Astrocyte (in vitro differentiated cells and primary cell): ENCODE measurements around the gene ACSBG1. TPM values are rescaled to one million over a fixed set of nuclear protein-coding genes. Genes with fewer than 3 reads are reported as not detected.
"Not testable (repeated sequence)": the region's sequence is repeated elsewhere in the genome, so short reads cannot be mapped to it uniquely, and the experiment has no call there.

Source experiments
- DNase-seq: peaks from one replicate; pipeline ENCODE4 v3.0.0-alpha.2; 2010; ENCODE audit warnings: low read depth
- FAIRE-seq: peaks from 2 replicates; lab custom pipeline; 2011; peaks lifted over from hg19 to GRCh38; lab: Jason Lieb, UNC
- H2AFZ ChIP-seq: 2 replicates; pipeline ENCODE4 v1.6.0; 2012; ENCODE audit warnings: low read depth, low read length, inconsistent platforms
- H3K27ac ChIP-seq: 2 replicates; pipeline ENCODE4 v1.5.1; 2011; ENCODE audit warnings: low read depth, low read length, inconsistent platforms
- H3K27me3 ChIP-seq: 2 replicates; pipeline ENCODE4 v1.6.0; 2011; ENCODE audit warnings: low read length, inconsistent platforms; ENCODE audit not compliant: insufficient read depth
- H3K36me3 ChIP-seq: 2 replicates; pipeline ENCODE4 v1.5.1; 2011; ENCODE audit warnings: low read length, inconsistent platforms; ENCODE audit not compliant: insufficient read depth
- H3K4me1 ChIP-seq: 2 replicates; pipeline ENCODE4 v1.5.1; 2011; ENCODE audit warnings: low read length, inconsistent platforms; ENCODE audit not compliant: insufficient read depth
- H3K4me2 ChIP-seq: 2 replicates; pipeline ENCODE4 v1.6.0; 2012; ENCODE audit warnings: low read length, inconsistent platforms
- H3K4me3 ChIP-seq: 2 replicates; pipeline ENCODE4 v1.5.1; 2011; ENCODE audit warnings: low read depth, mild to moderate bottlenecking, low read length, inconsistent platforms; ENCODE audit not compliant: insufficient read depth
- H3K79me2 ChIP-seq: 2 replicates; pipeline ENCODE4 v1.6.0; 2012; ENCODE audit warnings: mild to moderate bottlenecking, low read length, inconsistent platforms; ENCODE audit not compliant: insufficient read depth
- H3K9ac ChIP-seq: 2 replicates; pipeline ENCODE4 v1.6.0; 2012; ENCODE audit warnings: mild to moderate bottlenecking, low read length, inconsistent platforms
- H3K9me3 ChIP-seq: 2 replicates; pipeline ENCODE4 v1.5.1; 2012; ENCODE audit warnings: low read depth, mild to moderate bottlenecking, low read length, inconsistent platforms; ENCODE audit not compliant: insufficient read depth
- H4K20me1 ChIP-seq: 2 replicates; pipeline ENCODE4 v1.6.0; 2012; ENCODE audit warnings: low read length, inconsistent platforms; ENCODE audit not compliant: insufficient read depth
- H3K27ac Mint-ChIP-seq: one replicate; pipeline ENCODE4 v1.8.0; 2021; ENCODE audit warnings: mild to moderate bottlenecking, mixed read lengths; ENCODE audit not compliant: unreplicated experiment
- H3K27me3 Mint-ChIP-seq: one replicate; pipeline ENCODE4 v1.8.0; 2021; ENCODE audit warnings: low read depth, mixed read lengths; ENCODE audit not compliant: unreplicated experiment
- H3K36me3 Mint-ChIP-seq: one replicate; pipeline ENCODE4 v1.8.0; 2021; ENCODE audit warnings: low read depth, mixed read lengths; ENCODE audit not compliant: unreplicated experiment
- H3K4me1 Mint-ChIP-seq: one replicate; pipeline ENCODE4 v1.8.0; 2021; ENCODE audit warnings: low read depth, mixed read lengths; ENCODE audit not compliant: unreplicated experiment
- H3K4me3 Mint-ChIP-seq: one replicate; pipeline ENCODE4 v1.8.0; 2021; ENCODE audit warnings: mild to moderate bottlenecking, moderate library complexity, mixed read lengths; ENCODE audit not compliant: unreplicated experiment
- H3K9me3 Mint-ChIP-seq: one replicate; pipeline ENCODE4 v1.8.0; 2021; ENCODE audit warnings: mild to moderate bottlenecking, mixed read lengths; ENCODE audit not compliant: unreplicated experiment
- CTCF ChIP-seq: IDR thresholded peaks from 2 replicates; pipeline ENCODE4 v1.5.1; 2011; ENCODE audit warnings: low read depth, mild to moderate bottlenecking, inconsistent platforms, low read length, moderate library complexity; ENCODE audit not compliant: insufficient read depth
- EZH2 ChIP-seq: IDR thresholded peaks from 2 replicates; pipeline ENCODE4 v1.6.1; 2012; ENCODE audit warnings: mild to moderate bottlenecking, low read length, inconsistent platforms; ENCODE audit not compliant: insufficient read depth
- total RNA-seq: library from RNA; stranded (reverse); gene quantifications from 2 replicates; pipeline ENCODE4 v1.2.1, GENCODE V29; 2021

Gene ACSBG1
- total RNA-seq, 1 donor from 2014 or later: not detected

GRCh38 chr15:78249131-78249530 lies 14.8 kb upstream of the ACSBG1 start:
- Histone ChIP-seq H4K20me1 (no peaks in the 10 kb centered on the region), H3K4me2 (no peak overlapping the region), H3K36me3 (no peaks in the 10 kb centered on the region), H3K9ac (no peak overlapping the region), H3K27me3 (no peaks in the 10 kb centered on the region), H3K79me2 (no peaks in the 10 kb centered on the region), H3K9me3 (no peaks in the 10 kb centered on the region), H3K4me1 (no peaks in the 10 kb centered on the region), H2AFZ (no peak overlapping the region), H3K4me3 (no peak overlapping the region), H3K27ac (no peak overlapping the region)
- DNase-seq (no peak), FAIRE-seq (no peak)
- Mint-ChIP-seq H3K9me3 (peaks cover 6% of the 10 kb centered on the region), H3K4me3 (no peak overlapping the region), H3K4me1 (no peaks in the 10 kb centered on the region), H3K36me3 (no peaks in the 10 kb centered on the region), H3K27ac (no peak overlapping the region), H3K27me3 (peaks cover 15% of the 10 kb centered on the region)
- no peak for TF ChIP-seq CTCF
- no peak for TF ChIP-seq EZH2

- no peak overlapping the region for H3K4me2 ChIP-seq
- no peak overlapping the region for H3K4me3 ChIP-seq
- H3K4me1 Mint-ChIP-seq: no peaks in the 10 kb centered on the region
- no peaks in the 10 kb centered on the region for H3K4me1 ChIP-seq
- peaks cover 15% of the 10 kb centered on the region for H3K27me3 Mint-ChIP-seq
- H3K79me2 ChIP-seq: no peaks in the 10 kb centered on the region
- no peak overlapping the region for H3K27ac ChIP-seq
- H2AFZ ChIP-seq: no peak overlapping the region
- H3K27me3 ChIP-seq: no peaks in the 10 kb centered on the region
- DNase-seq (no peak), FAIRE-seq (no peak)
- H3K27ac Mint-ChIP-seq: no peak overlapping the region
- no peaks in the 10 kb centered on the region for H3K36me3 ChIP-seq
- no peaks in the 10 kb centered on the region for H3K9me3 ChIP-seq
- H3K9me3 Mint-ChIP-seq: peaks cover 6% of the 10 kb centered on the region
- H4K20me1 ChIP-seq: no peaks in the 10 kb centered on the region
- H3K9ac ChIP-seq: no peak overlapping the region
- H3K4me3 Mint-ChIP-seq: no peak overlapping the region
- no peaks in the 10 kb centered on the region for H3K36me3 Mint-ChIP-seq
- TF ChIP-seq CTCF: no peak
- TF ChIP-seq EZH2: no peak
Measured at GRCh38 chr15:78247911-78248310, 13.5 kb upstream of the ACSBG1 start.

GRCh38 chr15:78245976-78246620 lies 11.7 kb upstream of the ACSBG1 start:
- DNase-seq, H3K9me3 Mint-ChIP-seq, H3K4me3 ChIP-seq: not testable (repeated sequence)

GRCh38 chr15:78245392-78245791 lies 11.0 kb upstream of the ACSBG1 start:
- not testable (repeated sequence) for H3K4me3 Mint-ChIP-seq, FAIRE-seq

More at GRCh38 chr15:78245976-78246620, 11.7 kb upstream of the ACSBG1 start:
- not testable (repeated sequence) for H2AFZ ChIP-seq, H3K27me3 ChIP-seq, H3K4me2 ChIP-seq, H4K20me1 ChIP-seq, FAIRE-seq, H3K36me3 Mint-ChIP-seq, H3K27ac ChIP-seq, H3K4me3 Mint-ChIP-seq, H3K4me1 ChIP-seq, H3K9me3 ChIP-seq, H3K27ac Mint-ChIP-seq, H3K9ac ChIP-seq, H3K79me2 ChIP-seq, H3K36me3 ChIP-seq, H3K4me1 Mint-ChIP-seq
- H3K27me3 Mint-ChIP-seq: peaks cover 12% of the 10 kb centered on the region

More at GRCh38 chr15:78245392-78245791, 11.0 kb upstream of the ACSBG1 start:
- H3K4me1 Mint-ChIP-seq, H3K4me3 ChIP-seq, H3K4me2 ChIP-seq, H3K27me3 ChIP-seq, H4K20me1 ChIP-seq, H2AFZ ChIP-seq, H3K9me3 Mint-ChIP-seq, H3K9ac ChIP-seq, H3K9me3 ChIP-seq, H3K27ac Mint-ChIP-seq, H3K79me2 ChIP-seq, H3K27ac ChIP-seq, H3K36me3 ChIP-seq, H3K36me3 Mint-ChIP-seq, H3K4me1 ChIP-seq, DNase-seq: not testable (repeated sequence)
- H3K27me3 Mint-ChIP-seq: peaks cover 12% of the 10 kb centered on the region
